ENCODE data around the gene MLXIPL. TPM values are rescaled to one million over a fixed set of nuclear protein-coding genes. Genes with fewer than 3 reads are reported as not detected.
A peak's percentile ranks its signal among the peaks of the same experiment; 100 is the strongest.
"Not testable (repeated sequence)": the region's sequence is repeated elsewhere in the genome, so short reads cannot be mapped to it uniquely, and the experiment has no call there.

MLXIPL gene
- total RNA-seq, 2 experiments from 2014 or later: not detected

DNA sequence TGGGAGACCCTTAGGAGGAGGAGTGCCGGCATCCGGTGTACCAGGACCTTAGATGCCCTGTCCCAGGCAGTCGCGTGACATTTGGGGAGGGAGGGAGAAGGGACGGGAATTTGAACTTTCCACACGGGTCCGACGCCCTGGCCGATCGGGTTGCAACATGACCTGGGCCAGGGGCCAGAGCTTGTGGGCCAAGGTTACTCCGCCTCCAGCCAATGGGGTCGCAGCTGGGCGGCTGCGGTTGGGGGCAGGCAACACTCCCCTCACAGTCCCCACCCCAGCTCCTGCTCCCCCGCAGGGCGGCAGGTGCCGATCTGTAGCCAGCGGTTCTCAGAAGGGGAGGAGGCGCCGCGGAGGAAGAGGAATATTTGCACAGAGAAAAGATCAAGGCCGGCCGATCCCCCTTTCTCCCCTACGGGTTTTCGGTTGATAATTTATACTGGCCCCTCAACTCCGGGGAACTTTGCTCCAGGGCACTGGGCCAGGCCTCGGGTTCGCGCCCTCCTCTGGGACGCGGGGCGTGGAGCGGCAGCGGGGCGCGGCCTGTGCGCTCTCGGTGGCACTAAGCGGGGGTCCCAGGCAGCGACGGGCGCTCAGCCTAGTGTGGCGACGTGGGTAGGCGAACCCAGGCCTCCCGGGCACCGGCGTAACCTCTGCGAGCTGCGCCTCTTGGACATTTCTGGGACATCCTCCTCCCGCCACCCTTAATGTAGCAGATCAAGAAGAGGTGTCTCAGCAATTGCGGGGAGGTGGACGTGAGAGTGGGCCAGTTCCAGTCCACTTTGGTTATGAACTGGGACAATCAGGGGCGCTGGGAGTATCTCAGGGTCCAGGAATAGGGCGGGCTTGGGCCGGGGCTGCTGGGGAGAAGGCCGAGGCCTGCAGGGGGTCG is 1.2 kb downstream of the MLXIPL start:
- no peaks in the 10 kb centered on the region for H3K9me3 Mint-ChIP-seq (ENCODE audit: low read depth)
- ChIA-PET POLR2A (no interaction called here), CTCF (interaction anchor here (1.0 kb wide), 1 partner anchor 111 kb away, joined by 4 read pairs; no protein-coding TSS in a partner anchor)
- DNase-seq (no peak), ATAC-seq (no peak)
- intact Hi-C loops (cut with DNase I, micrococcal nuclease): loop anchor here in 1 of 2 experiments (5.0 kb wide), 2 partner anchors 59 to 94 kb away; partner anchors contain the start of genes BUD23, DNAJC30 and STX1A
- H3K27ac Mint-ChIP-seq: no peak overlapping the region
- H3K36me3 Mint-ChIP-seq (ENCODE audit: low read depth): no peaks in the 10 kb centered on the region
- H3K27me3 Mint-ChIP-seq: peaks cover 38% of the 10 kb centered on the region
- no peak overlapping the region for H3K4me3 Mint-ChIP-seq
- H3K4me1 Mint-ChIP-seq: peaks cover 8% of the 10 kb centered on the region

DNA sequence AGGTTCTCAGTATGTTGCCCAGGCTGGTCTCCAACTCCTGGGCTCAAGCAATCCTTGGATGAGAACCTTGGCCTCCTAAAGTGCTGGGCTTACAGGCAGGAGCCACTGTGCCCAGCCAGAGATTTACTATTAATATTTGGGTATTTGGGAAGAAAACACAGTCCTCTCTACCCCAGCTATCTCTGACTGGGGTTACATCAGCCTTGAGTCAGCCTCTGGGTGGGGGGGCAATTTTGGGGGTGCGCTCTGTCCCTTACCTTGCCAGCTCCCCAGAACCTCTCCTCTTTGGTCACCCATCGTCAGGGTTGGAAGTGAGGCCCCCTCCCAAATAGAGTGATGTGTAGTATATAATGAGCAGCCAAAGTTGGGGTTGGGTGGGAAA is 1.8 kb downstream of the MLXIPL start:
- no peak for ATAC-seq
- POLR2A ChIA-PET: no interaction called here
- H3K27me3 Mint-ChIP-seq: peaks cover 32% of the 10 kb centered on the region

DNA sequence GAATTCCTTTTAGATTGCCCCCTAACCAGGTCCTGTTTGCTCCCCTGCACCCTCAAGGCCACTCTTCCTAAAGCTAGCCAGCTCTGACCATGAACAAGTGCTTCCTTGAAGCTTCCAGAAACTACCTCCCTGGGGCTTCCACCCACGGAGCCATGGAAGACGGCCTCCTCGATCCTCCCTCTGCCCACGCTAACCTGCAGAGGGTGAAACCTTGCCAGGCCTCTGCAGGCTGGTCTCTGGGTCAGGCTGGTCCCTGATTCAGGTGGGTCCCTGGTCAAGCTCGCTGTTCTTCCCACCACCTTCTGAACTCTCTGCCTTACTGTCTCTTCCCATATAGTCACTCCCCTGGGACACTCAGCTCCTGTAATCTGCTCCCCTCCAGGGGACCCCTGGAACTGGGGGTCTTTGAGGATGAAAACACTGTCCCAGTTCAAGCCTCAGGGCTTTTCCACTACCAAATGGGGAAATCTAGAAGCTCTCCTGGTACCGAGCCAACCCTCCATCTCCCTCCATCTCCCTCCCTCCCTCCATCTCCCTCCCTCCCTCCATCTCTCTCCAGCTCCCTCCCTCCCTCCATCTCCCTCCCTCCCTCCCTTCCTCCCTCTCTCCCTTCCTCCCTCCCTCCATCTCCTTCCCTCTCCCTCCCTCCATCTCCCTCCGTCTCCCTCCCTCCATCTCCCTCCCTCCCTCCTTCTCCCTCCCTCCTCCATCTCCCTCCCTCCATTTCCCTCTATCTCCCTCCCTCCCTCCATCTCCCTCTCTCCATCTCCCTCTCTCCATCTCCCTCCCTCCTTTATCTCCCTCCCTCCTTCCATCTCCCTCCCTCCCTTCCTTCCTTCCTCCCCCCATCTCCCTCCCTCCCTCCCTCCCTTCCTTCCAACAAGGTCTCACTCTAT is 2.9 kb downstream of the MLXIPL start:
- ATAC-seq (no peak), DNase-seq (no peak)
- no peak overlapping the region for H3K27ac Mint-ChIP-seq
- no peaks in the 10 kb centered on the region for H3K9me3 Mint-ChIP-seq (ENCODE audit: low read depth)
- ChIA-PET CTCF (interaction anchor here (1.3 kb wide), 2 partner anchors 15 to 104 kb away, joined by 3 to 4 read pairs; no protein-coding TSS in a partner anchor), POLR2A (no interaction called here)
- no peaks in the 10 kb centered on the region for H3K36me3 Mint-ChIP-seq (ENCODE audit: low read depth)
- intact Hi-C loops (cut with DNase I, micrococcal nuclease): loop anchor here in 1 of 2 experiments (5.0 kb wide), 2 partner anchors 61 to 96 kb away; partner anchors contain the start of genes BUD23, DNAJC30 and STX1A
- H3K4me1 Mint-ChIP-seq: peaks cover 8% of the 10 kb centered on the region
- no peak overlapping the region for H3K4me3 Mint-ChIP-seq
- peaks cover 27% of the 10 kb centered on the region for H3K27me3 Mint-ChIP-seq

More for the DNA sequence above, 1.8 kb downstream of the MLXIPL start:
- Mint-ChIP-seq H3K9me3 (ENCODE audit: low read depth) (no peaks in the 10 kb centered on the region), H3K27ac (no peak overlapping the region), H3K4me1 (peaks cover 8% of the 10 kb centered on the region), H3K4me3 (no peak overlapping the region), H3K36me3 (ENCODE audit: low read depth) (no peaks in the 10 kb centered on the region)
- intact Hi-C loops (cut with DNase I, micrococcal nuclease): loop anchor here in 1 of 2 experiments (5.0 kb wide), 2 partner anchors 60 to 95 kb away; partner anchors contain the start of genes BUD23, DNAJC30 and STX1A
- no peak for DNase-seq
- CTCF ChIA-PET: interaction anchor here (1.0 to 1.3 kb wide), 2 partner anchors 103 to 112 kb away, joined by 3 to 4 read pairs; no protein-coding TSS in a partner anchor

DNA sequence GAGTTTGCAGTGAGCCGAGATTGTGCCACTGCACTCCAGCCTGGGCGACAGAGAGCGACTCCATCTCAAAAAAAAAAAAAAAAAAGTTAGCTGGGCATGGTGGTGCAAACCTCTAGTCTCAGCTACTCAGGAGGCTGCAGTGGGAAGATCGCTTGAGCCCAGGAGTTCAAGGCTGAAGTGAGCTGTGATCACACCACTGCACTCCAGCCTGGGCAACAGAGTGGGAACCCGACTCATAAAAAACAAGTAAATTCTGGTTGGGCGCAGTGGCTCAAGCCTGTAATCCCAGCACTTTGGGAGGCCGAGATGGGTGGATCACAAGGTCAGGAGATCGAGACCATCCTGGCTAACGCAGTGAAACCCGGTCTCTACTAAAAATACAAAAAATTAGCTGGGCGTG is 4.9 kb downstream of the MLXIPL start:
- H3K27me3 Mint-ChIP-seq: peaks cover 20% of the 10 kb centered on the region
- DNase-seq; H3K27ac Mint-ChIP-seq; ATAC-seq; intact Hi-C loops (cut with DNase I, micrococcal nuclease); POLR2A ChIA-PET; H3K4me3 Mint-ChIP-seq; H3K36me3 Mint-ChIP-seq (ENCODE audit: low read depth); H3K4me1 Mint-ChIP-seq; H3K9me3 Mint-ChIP-seq (ENCODE audit: low read depth): not testable (repeated sequence)
- CTCF ChIA-PET: interaction anchor here (0.5 kb wide), 1 partner anchor 53 kb away, joined by 3 read pairs; no protein-coding TSS in a partner anchor

DNA sequence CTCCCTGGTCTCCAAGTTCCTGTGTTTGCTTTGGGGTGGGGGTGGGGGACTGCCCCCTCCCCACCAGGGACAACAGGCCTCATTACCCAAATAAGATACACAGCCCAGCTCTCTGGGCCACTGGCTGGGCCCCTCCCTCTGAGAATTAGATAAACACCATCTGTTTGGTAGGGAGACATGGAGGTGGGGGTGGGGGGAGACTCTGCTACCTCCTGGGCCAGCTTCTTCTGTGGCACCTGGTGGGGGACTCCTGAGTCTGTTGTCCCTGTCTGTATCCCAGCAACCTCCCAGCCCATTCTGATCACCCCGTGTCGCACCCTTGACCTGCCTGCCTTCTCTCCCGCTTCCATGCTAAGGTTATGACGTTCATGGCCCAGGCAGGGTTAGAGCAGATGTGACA is 5.8 kb downstream of the MLXIPL start:
- Mint-ChIP-seq H3K27ac (no peak overlapping the region), H3K36me3 (ENCODE audit: low read depth) (no peaks in the 10 kb centered on the region), H3K4me3 (no peak overlapping the region), H3K4me1 (peaks cover 6% of the 10 kb centered on the region), H3K9me3 (ENCODE audit: low read depth) (no peaks in the 10 kb centered on the region), H3K27me3 (peaks cover 22% of the 10 kb centered on the region)
- DNase-seq (no peak), ATAC-seq (no peak)
- POLR2A ChIA-PET: no interaction called here
- intact Hi-C loops (cut with DNase I, micrococcal nuclease): no loop called here
- CTCF ChIA-PET: interaction anchor here (3.1 kb wide), 1 partner anchor 12 kb away, joined by 15 read pairs; no protein-coding TSS in a partner anchor

DNA sequence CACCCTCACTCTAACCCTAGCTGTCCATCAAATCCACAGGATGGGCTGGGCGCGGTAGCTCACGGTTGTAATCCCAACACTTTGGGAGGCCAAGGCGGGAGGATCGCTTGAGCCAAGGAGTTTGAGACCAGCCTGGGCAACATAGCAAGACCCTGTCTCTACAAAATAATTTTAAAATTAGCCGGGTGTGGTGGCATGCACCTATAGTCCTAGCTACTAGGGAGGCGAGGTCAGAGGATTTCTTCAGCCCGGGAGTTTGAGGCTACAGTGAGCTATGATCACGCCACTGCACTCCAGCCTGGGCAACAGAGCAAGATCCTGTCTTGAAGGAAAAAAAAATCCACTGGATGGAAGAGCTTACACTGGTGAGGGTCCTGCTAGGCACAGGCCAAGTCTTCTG is 6.8 kb downstream of the MLXIPL start:
- H3K4me1 Mint-ChIP-seq; H3K27ac Mint-ChIP-seq; ATAC-seq; H3K9me3 Mint-ChIP-seq (ENCODE audit: low read depth); POLR2A ChIA-PET; DNase-seq; H3K4me3 Mint-ChIP-seq; H3K36me3 Mint-ChIP-seq (ENCODE audit: low read depth); intact Hi-C loops (cut with DNase I, micrococcal nuclease): not testable (repeated sequence)
- CTCF ChIA-PET: interaction anchor here (0.6 to 3.1 kb wide), 3 partner anchors 11 to 450 kb away, joined by 3 to 15 read pairs (median 3); no protein-coding TSS in a partner anchor
- peaks cover 23% of the 10 kb centered on the region for H3K27me3 Mint-ChIP-seq

DNA sequence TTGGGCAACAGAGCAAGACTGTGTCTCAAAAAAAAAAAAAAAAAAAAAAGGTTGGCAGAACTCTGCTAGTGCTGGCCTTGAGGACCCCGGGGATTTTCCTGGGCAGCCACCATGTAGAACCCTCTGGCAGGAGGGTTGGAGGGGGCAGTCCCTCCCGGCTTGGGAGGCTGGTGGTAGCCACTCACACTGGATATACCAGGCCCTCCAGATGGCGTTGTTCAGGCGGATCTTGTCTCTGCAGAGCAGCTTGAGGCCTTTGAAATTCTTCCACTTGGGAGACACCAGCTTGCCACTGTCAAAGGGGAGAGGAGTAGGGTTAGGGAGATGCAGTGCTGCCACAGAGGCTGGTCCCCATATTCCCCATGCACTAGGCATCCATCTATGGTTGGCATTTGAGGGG is 8.4 kb downstream of the MLXIPL start:
- Mint-ChIP-seq H3K36me3 (ENCODE audit: low read depth) (no peaks in the 10 kb centered on the region), H3K27me3 (peaks cover 19% of the 10 kb centered on the region), H3K4me1 (no peaks in the 10 kb centered on the region), H3K4me3 (no peak overlapping the region), H3K9me3 (ENCODE audit: low read depth) (no peaks in the 10 kb centered on the region), H3K27ac (no peak overlapping the region)
- POLR2A ChIA-PET: no interaction called here
- no peak for ATAC-seq
- intact Hi-C loops (cut with DNase I, micrococcal nuclease): no loop called here
- DNase-seq: no peak
- CTCF ChIA-PET: interaction anchor here (0.7 to 3.1 kb wide), 2 partner anchors 9 to 104 kb away, joined by 3 to 15 read pairs; partner anchors contain the start of gene STX1A

DNA sequence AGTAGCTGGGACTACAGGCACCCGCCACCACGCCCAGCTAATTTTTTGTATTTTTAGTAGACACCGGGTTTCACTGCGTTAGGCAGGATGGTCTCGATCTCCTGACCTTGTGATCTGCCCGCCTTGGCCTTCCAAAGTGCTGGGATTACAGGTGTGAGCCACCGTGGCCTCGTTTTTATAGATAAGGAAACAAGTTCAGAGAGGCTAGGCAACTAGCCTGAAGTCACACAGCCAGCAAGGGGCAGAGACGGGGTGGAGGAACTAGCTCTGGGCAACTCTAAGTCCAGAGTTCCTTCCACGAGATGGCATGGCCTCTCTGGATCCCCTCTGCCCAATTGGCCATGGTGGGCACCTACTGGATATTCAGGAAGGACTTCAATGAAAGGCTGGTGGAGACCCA is 9.4 kb downstream of the MLXIPL start:
- POLR2A ChIA-PET: not testable (repeated sequence)

DNA sequence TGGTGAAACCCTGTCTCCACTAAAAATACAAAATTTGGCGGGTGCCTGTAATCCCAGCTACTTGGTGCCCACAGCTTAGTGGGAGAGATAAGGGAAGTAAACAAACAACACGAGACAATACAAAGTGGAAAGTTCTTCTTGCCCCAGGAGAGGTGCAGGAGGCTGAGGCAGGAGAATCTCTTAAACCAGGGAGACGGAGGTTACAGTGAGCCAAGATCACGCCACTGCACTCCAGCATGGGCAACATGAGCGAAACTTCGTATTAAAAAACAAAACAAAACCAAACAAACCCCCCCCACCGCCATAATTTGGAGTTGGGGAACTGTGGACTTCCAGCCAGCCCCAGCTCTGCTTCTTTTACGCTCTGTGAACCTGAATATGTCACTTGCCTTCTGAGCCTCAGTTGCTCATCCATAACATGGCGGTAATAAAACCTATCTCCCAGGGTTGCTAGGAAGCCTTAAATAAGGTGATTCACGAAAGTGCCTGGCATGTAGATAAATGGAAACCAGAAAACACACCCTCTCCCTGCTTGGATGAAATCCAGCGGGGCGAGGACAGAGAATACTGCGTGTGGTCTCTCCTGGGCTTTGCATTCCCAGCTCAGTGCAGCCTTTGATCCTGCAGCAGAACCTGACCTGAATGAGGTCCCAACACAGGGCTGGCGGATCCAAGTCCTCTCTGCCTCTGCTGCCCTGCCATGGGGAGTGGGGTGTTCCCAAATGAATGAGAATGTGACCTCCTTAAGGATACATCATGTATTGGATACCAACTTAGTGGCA is 10.2 kb downstream of the MLXIPL start:
- H3K9me3 Mint-ChIP-seq (ENCODE audit: low read depth): no peaks in the 10 kb centered on the region
- no peak overlapping the region for H3K27ac Mint-ChIP-seq
- ATAC-seq (no peak), DNase-seq (no peak)
- no peak overlapping the region for H3K4me3 Mint-ChIP-seq
- POLR2A ChIA-PET: no interaction called here
- H3K27me3 Mint-ChIP-seq: peaks cover 25% of the 10 kb centered on the region
- intact Hi-C loops (cut with DNase I, micrococcal nuclease): no loop called here
- no peaks in the 10 kb centered on the region for H3K36me3 Mint-ChIP-seq (ENCODE audit: low read depth)
- no peaks in the 10 kb centered on the region for H3K4me1 Mint-ChIP-seq
- CTCF ChIA-PET: interaction anchor here (0.9 to 1.5 kb wide), 3 partner anchors 7 to 111 kb away, joined by 3 to 4 read pairs (median 3); no protein-coding TSS in a partner anchor

More for the DNA sequence above, 9.4 kb downstream of the MLXIPL start:
- CTCF ChIA-PET: interaction anchor here (0.9 to 1.5 kb wide), 3 partner anchors 8 to 30 kb away, joined by 3 read pairs; no protein-coding TSS in a partner anchor
- H3K27ac Mint-ChIP-seq; ATAC-seq; H3K36me3 Mint-ChIP-seq (ENCODE audit: low read depth); H3K4me3 Mint-ChIP-seq; H3K4me1 Mint-ChIP-seq; H3K9me3 Mint-ChIP-seq (ENCODE audit: low read depth); intact Hi-C loops (cut with DNase I, micrococcal nuclease); DNase-seq: not testable (repeated sequence)
- peaks cover 23% of the 10 kb centered on the region for H3K27me3 Mint-ChIP-seq

DNA sequence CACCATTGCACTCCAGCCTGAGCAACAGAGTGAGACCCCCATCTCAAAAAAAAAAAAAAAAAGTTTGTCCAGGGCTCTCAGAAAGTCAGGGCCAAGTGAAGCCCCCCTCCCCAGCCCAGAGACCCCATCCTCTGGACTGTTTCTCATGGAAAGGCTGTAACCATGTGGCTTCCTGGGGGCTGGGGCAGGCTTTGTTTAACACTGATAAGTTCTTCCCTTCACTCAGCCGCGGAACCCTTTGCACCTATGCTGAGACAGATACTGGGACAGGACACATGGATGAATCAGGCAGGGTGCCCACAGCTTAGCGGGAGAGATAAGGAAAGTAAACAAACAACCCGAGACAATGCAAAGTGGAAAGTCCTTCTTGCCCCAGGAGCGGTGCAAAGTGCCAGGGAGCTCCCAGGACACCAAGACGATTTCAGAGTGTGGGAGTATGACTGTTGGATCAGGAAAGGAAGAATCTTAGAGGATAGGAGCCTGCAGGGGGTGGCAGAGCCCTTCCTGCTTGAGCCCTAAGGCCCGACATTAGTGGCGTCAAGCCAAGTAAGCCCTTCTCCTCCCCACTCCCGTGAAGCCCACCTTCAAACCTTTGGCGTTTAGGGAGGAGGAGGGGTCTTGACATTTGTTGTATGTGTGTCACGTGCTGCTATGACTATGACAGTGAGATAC is 11.6 kb downstream of the MLXIPL start:
- intact Hi-C loops (cut with DNase I, micrococcal nuclease): no loop called here
- Mint-ChIP-seq H3K27me3 (peaks cover 25% of the 10 kb centered on the region), H3K36me3 (ENCODE audit: low read depth) (no peaks in the 10 kb centered on the region), H3K27ac (no peak overlapping the region), H3K4me3 (no peak overlapping the region), H3K4me1 (no peaks in the 10 kb centered on the region), H3K9me3 (ENCODE audit: low read depth) (no peaks in the 10 kb centered on the region)
- ATAC-seq (peak; percentile 33), DNase-seq (peak; percentile 25)
- ChIA-PET CTCF (interaction anchor here (0.6 to 0.8 kb wide), 3 partner anchors 111 to 147 kb away, joined by 3 read pairs; no protein-coding TSS in a partner anchor), POLR2A (no interaction called here)

Data from activated CD4-positive, alpha-beta T cell treated with anti-CD3 and anti-CD28 coated beads for 36 hours (primary cell).